ENCODE results near the gene ETNK2.

Gene ETNK2

DNA sequence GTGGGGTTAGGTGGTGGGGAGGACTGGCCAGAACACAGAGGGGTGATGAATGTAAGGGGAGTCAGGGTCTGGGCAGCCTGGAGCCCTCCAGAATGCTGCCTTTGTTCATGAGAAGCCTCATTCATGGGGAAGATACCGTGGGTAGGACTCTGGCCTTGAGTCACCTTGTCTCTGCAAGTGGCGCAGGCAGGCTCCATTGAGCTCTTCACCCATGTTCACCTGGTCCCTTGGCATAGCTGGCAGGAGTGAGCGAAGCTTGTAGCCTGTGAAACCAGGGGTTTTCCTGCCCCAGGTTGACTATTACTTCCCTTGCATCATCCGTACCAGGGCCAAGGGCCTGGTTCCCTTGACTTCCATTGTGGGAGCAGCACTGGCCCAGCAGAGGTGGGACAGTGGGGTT is 53.2 kb downstream of the ETNK2 start:
- TF ChIP-seq, protein P1, sequence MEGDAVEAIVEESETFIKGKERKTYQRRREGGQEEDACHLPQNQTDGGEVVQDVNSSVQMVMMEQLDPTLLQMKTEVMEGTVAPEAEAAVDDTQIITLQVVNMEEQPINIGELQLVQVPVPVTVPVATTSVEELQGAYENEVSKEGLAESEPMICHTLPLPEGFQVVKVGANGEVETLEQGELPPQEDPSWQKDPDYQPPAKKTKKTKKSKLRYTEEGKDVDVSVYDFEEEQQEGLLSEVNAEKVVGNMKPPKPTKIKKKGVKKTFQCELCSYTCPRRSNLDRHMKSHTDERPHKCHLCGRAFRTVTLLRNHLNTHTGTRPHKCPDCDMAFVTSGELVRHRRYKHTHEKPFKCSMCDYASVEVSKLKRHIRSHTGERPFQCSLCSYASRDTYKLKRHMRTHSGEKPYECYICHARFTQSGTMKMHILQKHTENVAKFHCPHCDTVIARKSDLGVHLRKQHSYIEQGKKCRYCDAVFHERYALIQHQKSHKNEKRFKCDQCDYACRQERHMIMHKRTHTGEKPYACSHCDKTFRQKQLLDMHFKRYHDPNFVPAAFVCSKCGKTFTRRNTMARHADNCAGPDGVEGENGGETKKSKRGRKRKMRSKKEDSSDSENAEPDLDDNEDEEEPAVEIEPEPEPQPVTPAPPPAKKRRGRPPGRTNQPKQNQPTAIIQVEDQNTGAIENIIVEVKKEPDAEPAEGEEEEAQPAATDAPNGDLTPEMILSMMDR (IDR thresholded peaks at IDR 0.05; ENCODE audit: borderline replicate concordance, insufficient read depth, low read depth, low read length): no peak
- no peak overlapping the region for H3K4me3 ChIP-seq (ENCODE audit: low read depth, low read length)

DNA sequence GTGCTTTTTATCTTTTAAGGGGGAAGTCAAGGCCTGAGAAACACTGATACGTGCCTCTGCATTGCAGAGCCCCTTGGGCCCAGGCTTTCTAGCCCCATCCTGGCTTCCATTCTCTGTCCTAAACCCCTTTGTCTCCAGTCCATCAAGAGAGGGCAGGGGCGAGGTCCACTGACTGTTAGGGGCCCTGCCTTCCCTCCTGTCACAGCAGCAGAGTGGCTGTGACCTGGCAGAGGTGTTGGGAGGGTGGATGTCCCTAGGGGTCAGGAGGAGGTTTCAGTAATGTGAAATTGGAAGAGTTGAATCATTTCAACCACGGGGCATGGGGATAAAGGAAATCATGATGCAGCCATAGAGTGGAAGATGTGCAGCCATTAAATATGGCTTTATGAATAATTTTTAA is 54.9 kb downstream of the ETNK2 start:
- TF ChIP-seq, protein P1 (IDR thresholded peaks at IDR 0.05; ENCODE audit: borderline replicate concordance, insufficient read depth, low read depth, low read length): no peak
- H3K4me3 ChIP-seq (ENCODE audit: low read depth, low read length): no peak overlapping the region

GRCh38 chr1:204094856-204095634 is 56.8 kb downstream of the ETNK2 start:
- TF ChIP-seq, protein P1 (IDR thresholded peaks at IDR 0.05; ENCODE audit: borderline replicate concordance, insufficient read depth, low read depth, low read length): no peak
- no peak overlapping the region for H3K4me3 ChIP-seq (ENCODE audit: low read depth, low read length)

DNA sequence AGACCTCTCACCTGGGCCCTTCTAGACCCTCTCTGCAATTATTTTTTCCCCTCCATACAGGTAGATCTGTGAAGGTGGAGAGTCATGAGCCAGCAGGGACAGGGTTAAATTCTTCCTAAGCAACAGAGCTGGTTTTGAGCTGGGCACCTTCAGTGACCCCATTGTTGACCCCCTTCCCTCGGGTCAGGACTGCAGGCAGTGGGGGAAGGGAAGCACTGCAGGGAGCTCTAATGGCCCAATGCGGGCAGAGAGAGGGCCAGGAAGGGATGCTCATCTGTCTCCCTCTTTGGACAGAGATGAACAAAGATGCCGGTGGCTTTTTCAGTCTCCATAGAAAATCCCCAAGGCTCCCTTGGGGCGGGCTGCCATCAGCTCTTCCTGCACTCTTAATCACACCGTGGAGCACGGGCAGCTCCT is 57.5 kb downstream of the ETNK2 start:
- TF ChIP-seq, protein P1 (IDR thresholded peaks at IDR 0.05; ENCODE audit: borderline replicate concordance, insufficient read depth, low read depth, low read length): no peak
- no peak overlapping the region for H3K4me3 ChIP-seq (ENCODE audit: low read depth, low read length)

GRCh38 chr1:204093781-204094180 is 58.1 kb downstream of the ETNK2 start:
- H3K4me3 ChIP-seq (ENCODE audit: low read depth, low read length): no peak overlapping the region
- TF ChIP-seq, protein P1 (IDR thresholded peaks at IDR 0.05; ENCODE audit: borderline replicate concordance, insufficient read depth, low read depth, low read length): no peak

GRCh38 chr1:204093421-204093717 is 58.5 kb downstream of the ETNK2 start:
- TF ChIP-seq, protein P1 (IDR thresholded peaks at IDR 0.05; ENCODE audit: borderline replicate concordance, insufficient read depth, low read depth, low read length): no peak
- no peak overlapping the region for H3K4me3 ChIP-seq (ENCODE audit: low read depth, low read length)

DNA sequence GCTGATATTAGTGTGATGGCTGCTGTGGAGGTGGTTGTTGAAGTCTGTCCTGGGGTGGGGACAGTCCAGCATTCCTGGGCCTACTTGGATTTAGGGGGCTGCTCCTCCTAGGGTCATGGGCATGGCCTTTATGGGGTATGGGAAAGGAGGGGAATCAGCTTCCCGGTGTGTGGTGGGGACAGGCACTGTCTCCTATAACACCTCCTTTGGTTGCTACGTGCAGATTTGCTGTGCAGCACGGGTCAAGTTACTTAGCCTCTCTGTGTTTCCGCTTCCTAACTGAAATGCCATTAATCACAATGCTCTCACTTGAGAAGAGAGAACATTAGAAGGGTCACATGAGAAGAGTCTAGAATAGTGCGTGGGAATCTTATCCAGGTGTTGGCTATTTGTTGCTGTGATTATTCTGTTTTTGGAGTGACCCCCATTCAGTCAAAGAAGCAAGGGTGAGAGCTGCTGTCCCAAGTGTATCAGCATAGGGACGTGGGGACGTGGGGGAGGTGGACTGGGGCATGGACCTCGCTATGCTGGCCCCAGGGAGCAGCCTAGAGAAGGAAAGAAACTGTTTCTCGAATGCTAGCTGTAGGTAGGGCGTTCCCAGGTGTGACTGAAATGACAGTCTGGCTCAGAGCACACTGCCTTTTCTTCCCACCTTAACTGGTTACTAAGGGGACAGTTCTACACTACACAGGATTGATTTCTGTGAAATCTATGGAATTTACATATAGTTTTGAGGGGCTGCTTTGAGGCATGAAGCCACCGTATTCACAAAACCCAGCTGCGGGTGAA is 59.0 kb downstream of the ETNK2 start:
- H3K4me3 ChIP-seq (ENCODE audit: low read depth, low read length): no peak overlapping the region
- TF ChIP-seq, protein P1 (IDR thresholded peaks at IDR 0.05; ENCODE audit: borderline replicate concordance, insufficient read depth, low read depth, low read length): no peak

Measured in GM12875 (cell line).